Panc1 (cell line): ENCODE data around the gene WWOX.

Experiments
- CTCF ChIP-seq: fragments of 450-650 bp; IDR thresholded peaks from 2 replicates; pipeline ENCODE4 v1.5.1; 2017; ENCODE audit warnings: mild to moderate bottlenecking
- POLR2AphosphoS5 ChIP-seq: IDR thresholded peaks from 2 replicates; pipeline ENCODE4 v1.6.1; 2012; ENCODE audit warnings: mild to moderate bottlenecking, low read depth, low read length, moderate library complexity
- SIN3A ChIP-seq: IDR thresholded peaks from 2 replicates; pipeline ENCODE4 v1.6.1; 2012; ENCODE audit warnings: low read depth, mild to moderate bottlenecking, low read length, moderate library complexity, borderline replicate concordance; ENCODE audit not compliant: insufficient read depth

DNA sequence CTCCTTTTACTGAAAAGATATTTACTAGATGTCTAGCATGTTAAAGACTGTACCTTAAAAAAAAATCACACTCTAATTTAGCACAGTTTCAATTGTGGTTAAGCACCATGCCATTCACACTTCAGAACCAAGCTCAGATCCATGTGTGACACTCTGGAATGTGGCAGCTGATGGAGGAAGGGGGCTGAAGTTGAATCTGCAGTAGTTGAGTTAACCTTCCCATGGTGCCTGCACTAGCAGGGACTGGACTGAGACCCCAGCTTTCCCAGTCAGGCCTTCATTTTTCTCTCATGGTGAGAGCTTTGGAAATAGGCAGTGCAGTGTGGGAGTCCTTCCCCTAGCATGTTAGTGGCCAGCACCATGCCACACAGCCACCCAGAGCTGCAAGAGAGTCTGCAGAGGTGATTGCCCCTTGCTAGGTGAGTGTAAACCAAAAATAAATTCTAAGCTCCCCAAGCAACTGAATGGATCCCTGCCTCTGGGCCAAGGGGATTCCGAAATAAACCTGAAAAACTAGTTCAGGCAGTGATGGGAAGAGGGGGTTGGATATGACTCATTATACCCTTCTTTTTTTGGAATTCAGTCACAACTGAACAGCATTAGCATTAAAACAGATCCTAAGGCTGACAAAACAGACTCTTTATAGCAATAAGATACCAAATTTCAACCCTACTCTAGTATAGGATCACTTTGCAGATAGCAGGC lies 208.5 kb downstream of the WWOX start:
- TF ChIP-seq CTCF, result no peak
- no peak for TF ChIP-seq POLR2AphosphoS5
- TF ChIP-seq SIN3A, result no peak
